SK-N-MC (cell line): ENCODE results near the gene RGS10.

Experiments used
- EZH2 ChIP-seq: fragments of 200-600 bp; sonication (generic); IDR thresholded peaks from one replicate; pipeline ENCODE4 v1.6.1; 2017; ENCODE audit warnings: antibody characterized with exemption
- FOXP2 ChIP-seq: optimal IDR thresholded peaks from 2 replicates; pipeline ENCODE3; 2011; ENCODE audit warnings: mild to moderate bottlenecking, moderate library complexity; ENCODE audit not compliant: insufficient read depth; ENCODE audit errors: extremely low read length, control extremely low read depth
- POLR2AphosphoS5 ChIP-seq: IDR thresholded peaks from 2 replicates; pipeline ENCODE4 v1.6.1; 2012; ENCODE audit warnings: mild to moderate bottlenecking, low read depth, low read length, borderline replicate concordance

DNA sequence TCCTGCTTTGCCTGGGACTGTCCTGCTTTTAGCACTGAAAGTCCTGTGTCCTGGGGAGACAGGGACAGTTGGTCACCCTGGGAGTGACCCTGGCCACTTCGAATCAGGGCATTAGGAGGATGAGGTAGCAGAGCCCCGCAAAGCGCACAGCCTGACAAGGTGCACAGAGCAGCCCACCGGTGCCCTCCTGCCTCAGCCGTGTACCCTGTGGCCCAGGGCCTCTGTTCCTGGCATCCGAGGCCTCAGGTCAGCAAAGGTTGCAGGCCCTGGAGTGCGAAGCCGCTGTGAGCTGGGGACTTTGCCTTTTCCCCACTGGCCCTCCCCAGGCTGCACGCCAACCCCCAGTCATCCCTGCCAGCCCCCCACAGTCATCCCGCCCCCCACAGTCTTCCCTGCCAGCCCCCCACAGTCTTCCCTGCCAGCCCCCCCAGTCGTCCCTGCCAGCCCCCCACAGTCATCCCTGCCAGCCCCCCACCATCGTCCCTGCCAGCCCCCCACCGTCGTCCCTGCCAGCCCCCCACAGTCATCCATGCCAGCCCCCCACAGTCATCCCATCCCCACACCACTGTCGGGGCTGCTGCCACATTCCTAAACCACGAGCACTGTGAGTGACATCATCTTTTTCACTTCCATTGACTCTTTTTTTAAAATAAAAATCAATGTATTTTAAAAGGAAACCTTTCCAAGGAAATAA is 91.8 kb downstream of the RGS10 start:
- TF ChIP-seq EZH2 = no peak
- no peak for TF ChIP-seq POLR2AphosphoS5
- no peak for TF ChIP-seq FOXP2
